ENCODE data around the gene SLC24A2. TPM values are rescaled to one million over a fixed set of nuclear protein-coding genes. Genes with fewer than 3 reads are reported as not detected.

Gene SLC24A2
- total and polyA plus RNA-seq, 10 donors = 0.03 TPM; not detected in 9

GRCh38 chr9:19768798-19769197 lies 20.0 kb downstream of the SLC24A2 start:
- WGBS, 5 donors = 0 to 72% (median 33%) methylated on average over 1 of the region's 1 CpG
- TF ChIP-seq POLR2AphosphoS5 (IDR thresholded peaks at IDR 0.05) = no peak
- no peak for TF ChIP-seq CTCF (IDR thresholded peaks at IDR 0.05 in 8 of 11, conservative IDR thresholded peaks at IDR 0.05 in 3 of 11)
- no peak for TF ChIP-seq POLR2A (IDR thresholded peaks at IDR 0.05)
- no peaks in the 10 kb centered on the region for H3K4me1 ChIP-seq
- no peaks in the 10 kb centered on the region for H3K27me3 ChIP-seq (replicated peaks in 1 of 7)
- no peak overlapping the region for H3K4me3 ChIP-seq
- no peaks in the 10 kb centered on the region for H3K36me3 ChIP-seq
- no peak overlapping the region for H3K27ac ChIP-seq
- H3K9me3 ChIP-seq = peaks cover 0 to 32% (median 26%) of the 10 kb centered on the region in 8 donors
- intact Hi-C loops (cut with DNase I; ENCODE audit: low total_unique reads) = no loop called here
- DNase-seq = no peak

- H3K27ac ChIP-seq = no peak overlapping the region
- 79 to 95% (median 91%) methylated on average over 1 of the region's 1 CpG for WGBS, 5 donors
- H3K36me3 ChIP-seq = no peaks in the 10 kb centered on the region
Measured at GRCh38 chr9:19759066-19759465, 29.8 kb downstream of the SLC24A2 start.

GRCh38 chr9:19757745-19758144 lies 31.1 kb downstream of the SLC24A2 start:
- Histone ChIP-seq H3K9me3 (peaks cover 0 to 13% (median 0%) of the 10 kb centered on the region in 8 donors), H3K36me3 (no peaks in the 10 kb centered on the region), H3K4me3 (no peak overlapping the region), H3K27me3 (replicated peaks in 1 of 7) (no peaks in the 10 kb centered on the region), H3K27ac (no peak overlapping the region), H3K4me1 (no peaks in the 10 kb centered on the region)
- no peak for TF ChIP-seq CTCF (IDR thresholded peaks at IDR 0.05 in 8 of 11, conservative IDR thresholded peaks at IDR 0.05 in 3 of 11)
- no peak for TF ChIP-seq POLR2AphosphoS5 (IDR thresholded peaks at IDR 0.05)
- intact Hi-C loops (cut with DNase I; ENCODE audit: low total_unique reads) = no loop called here
- no peak for DNase-seq

More at GRCh38 chr9:19759066-19759465, 29.8 kb downstream of the SLC24A2 start:
- H3K9me3 ChIP-seq = peaks cover 0 to 20% (median 0%) of the 10 kb centered on the region in 8 donors
- no peak for DNase-seq
- TF ChIP-seq POLR2A (IDR thresholded peaks at IDR 0.05) (no peak), POLR2AphosphoS5 (IDR thresholded peaks at IDR 0.05) (no peak), CTCF (IDR thresholded peaks at IDR 0.05 in 8 of 11, conservative IDR thresholded peaks at IDR 0.05 in 3 of 11) (no peak)
- no peaks in the 10 kb centered on the region for H3K4me1 ChIP-seq
- no peak overlapping the region for H3K4me3 ChIP-seq
- H3K27me3 ChIP-seq (replicated peaks in 1 of 7) = no peaks in the 10 kb centered on the region
- intact Hi-C loops (cut with DNase I; ENCODE audit: low total_unique reads) = no loop called here

GRCh38 chr9:19754921-19755320 lies 33.9 kb downstream of the SLC24A2 start:
- intact Hi-C loops (cut with DNase I; ENCODE audit: low total_unique reads) = no loop called here
- Histone ChIP-seq H3K36me3 (no peaks in the 10 kb centered on the region), H3K9me3 (no peaks in the 10 kb centered on the region), H3K4me1 (no peaks in the 10 kb centered on the region), H3K27me3 (replicated peaks in 1 of 7) (no peaks in the 10 kb centered on the region), H3K27ac (no peak overlapping the region), H3K4me3 (no peak overlapping the region)
- 82 to 93% (median 85%) methylated on average over 2 of the region's 2 CpGs for WGBS, 5 donors
- TF ChIP-seq POLR2A (IDR thresholded peaks at IDR 0.05) (no peak), CTCF (IDR thresholded peaks at IDR 0.05 in 8 of 11, conservative IDR thresholded peaks at IDR 0.05 in 3 of 11) (no peak), POLR2AphosphoS5 (IDR thresholded peaks at IDR 0.05) (no peak)
- no peak for DNase-seq
